ENCODE data around the gene UBALD1. TPM values are rescaled to one million over a fixed set of nuclear protein-coding genes. Genes with fewer than 3 reads are reported as not detected.

The UBALD1 gene
- total RNA-seq, 1 donor, result 9.4 TPM

- Histone ChIP-seq H2AFZ (ENCODE audit: low read length) (no peak overlapping the region), H3K4me3 (ENCODE audit: insufficient read depth, low read length) (no peak overlapping the region), H3K4me1 (ENCODE audit: insufficient read depth, low read length) (no peaks in the 10 kb centered on the region), H3K27ac (ENCODE audit: low read depth, low read length) (no peak overlapping the region), H3K27me3 (ENCODE audit: insufficient read depth, low read length) (no peaks in the 10 kb centered on the region), H3K79me2 (ENCODE audit: insufficient read depth, low read length) (peaks cover 94% of the 10 kb centered on the region), H3K36me3 (ENCODE audit: insufficient read depth, low read length) (no peaks in the 10 kb centered on the region), H3K9me3 (ENCODE audit: low read depth, low read length) (no peaks in the 10 kb centered on the region), H4K20me1 (ENCODE audit: insufficient read depth, low read length) (peaks cover 65% of the 10 kb centered on the region), H3K4me2 (ENCODE audit: insufficient read depth, low read length) (no peak overlapping the region)
- peak; percentile 83 for DNase-seq (ENCODE audit: insufficient read length, low spot score, missing footprints)
- TF ChIP-seq CTCF (IDR thresholded peaks at IDR 0.05; ENCODE audit: extremely low read depth, low read depth, low read length), result no peak
These were observed 21.5 kb upstream of the UBALD1 start for GRCh38 chr16:4636196-4636595.

- H3K27ac ChIP-seq (ENCODE audit: low read depth, low read length), result no peak overlapping the region
- H3K9me3 ChIP-seq (ENCODE audit: low read depth, low read length), result no peaks in the 10 kb centered on the region
- no peak overlapping the region for H2AFZ ChIP-seq (ENCODE audit: low read length)
- no peak for DNase-seq (ENCODE audit: insufficient read length, low spot score, missing footprints)
- H3K4me3 ChIP-seq (ENCODE audit: insufficient read depth, low read length), result no peak overlapping the region
- peaks cover 94% of the 10 kb centered on the region for H3K79me2 ChIP-seq (ENCODE audit: insufficient read depth, low read length)
- H3K36me3 ChIP-seq (ENCODE audit: insufficient read depth, low read length), result no peaks in the 10 kb centered on the region
- peaks cover 56% of the 10 kb centered on the region for H4K20me1 ChIP-seq (ENCODE audit: insufficient read depth, low read length)
- no peaks in the 10 kb centered on the region for H3K27me3 ChIP-seq (ENCODE audit: insufficient read depth, low read length)
- no peaks in the 10 kb centered on the region for H3K4me1 ChIP-seq (ENCODE audit: insufficient read depth, low read length)
- no peak for TF ChIP-seq CTCF (IDR thresholded peaks at IDR 0.05; ENCODE audit: extremely low read depth, low read depth, low read length)
- no peak overlapping the region for H3K4me2 ChIP-seq (ENCODE audit: insufficient read depth, low read length)
These were observed 20.1 kb upstream of the UBALD1 start for GRCh38 chr16:4634768-4635167.

- Histone ChIP-seq H3K4me1 (ENCODE audit: insufficient read depth, low read length) (no peaks in the 10 kb centered on the region), H3K4me2 (ENCODE audit: insufficient read depth, low read length) (no peak overlapping the region), H3K79me2 (ENCODE audit: insufficient read depth, low read length) (peaks cover 94% of the 10 kb centered on the region), H3K27me3 (ENCODE audit: insufficient read depth, low read length) (no peaks in the 10 kb centered on the region), H4K20me1 (ENCODE audit: insufficient read depth, low read length) (peaks cover 50% of the 10 kb centered on the region), H3K4me3 (ENCODE audit: insufficient read depth, low read length) (no peak overlapping the region), H3K36me3 (ENCODE audit: insufficient read depth, low read length) (no peaks in the 10 kb centered on the region), H3K27ac (ENCODE audit: low read depth, low read length) (no peak overlapping the region), H2AFZ (ENCODE audit: low read length) (no peak overlapping the region), H3K9me3 (ENCODE audit: low read depth, low read length) (no peaks in the 10 kb centered on the region)
- no peak for TF ChIP-seq CTCF (IDR thresholded peaks at IDR 0.05; ENCODE audit: extremely low read depth, low read depth, low read length)
- DNase-seq (ENCODE audit: insufficient read length, low spot score, missing footprints), result peak; percentile 68
These were observed 19.4 kb upstream of the UBALD1 start for GRCh38 chr16:4633910-4634635.

- peaks cover 43% of the 10 kb centered on the region for H4K20me1 ChIP-seq (ENCODE audit: insufficient read depth, low read length)
- no peak overlapping the region for H2AFZ ChIP-seq (ENCODE audit: low read length)
- peaks cover 2% of the 10 kb centered on the region for H3K4me1 ChIP-seq (ENCODE audit: insufficient read depth, low read length)
- H3K27ac ChIP-seq (ENCODE audit: low read depth, low read length), result no peak overlapping the region
- H3K79me2 ChIP-seq (ENCODE audit: insufficient read depth, low read length), result peaks cover 94% of the 10 kb centered on the region
- DNase-seq (ENCODE audit: insufficient read length, low spot score, missing footprints), result peak; percentile 3
- no peaks in the 10 kb centered on the region for H3K27me3 ChIP-seq (ENCODE audit: insufficient read depth, low read length)
- H3K4me2 ChIP-seq (ENCODE audit: insufficient read depth, low read length), result no peak overlapping the region
- no peaks in the 10 kb centered on the region for H3K9me3 ChIP-seq (ENCODE audit: low read depth, low read length)
- no peak overlapping the region for H3K4me3 ChIP-seq (ENCODE audit: insufficient read depth, low read length)
- H3K36me3 ChIP-seq (ENCODE audit: insufficient read depth, low read length), result no peaks in the 10 kb centered on the region
- no peak for TF ChIP-seq CTCF (IDR thresholded peaks at IDR 0.05; ENCODE audit: extremely low read depth, low read depth, low read length)
These were observed 16.8 kb upstream of the UBALD1 start for GRCh38 chr16:4631444-4631843.
